ENCODE data around the gene SEMA5A. TPM values are rescaled to one million over a fixed set of nuclear protein-coding genes. Genes with fewer than 3 reads are reported as not detected.

SEMA5A gene
- total RNA-seq, 1 donor from 2014 or later, result 13.7 TPM

DNA sequence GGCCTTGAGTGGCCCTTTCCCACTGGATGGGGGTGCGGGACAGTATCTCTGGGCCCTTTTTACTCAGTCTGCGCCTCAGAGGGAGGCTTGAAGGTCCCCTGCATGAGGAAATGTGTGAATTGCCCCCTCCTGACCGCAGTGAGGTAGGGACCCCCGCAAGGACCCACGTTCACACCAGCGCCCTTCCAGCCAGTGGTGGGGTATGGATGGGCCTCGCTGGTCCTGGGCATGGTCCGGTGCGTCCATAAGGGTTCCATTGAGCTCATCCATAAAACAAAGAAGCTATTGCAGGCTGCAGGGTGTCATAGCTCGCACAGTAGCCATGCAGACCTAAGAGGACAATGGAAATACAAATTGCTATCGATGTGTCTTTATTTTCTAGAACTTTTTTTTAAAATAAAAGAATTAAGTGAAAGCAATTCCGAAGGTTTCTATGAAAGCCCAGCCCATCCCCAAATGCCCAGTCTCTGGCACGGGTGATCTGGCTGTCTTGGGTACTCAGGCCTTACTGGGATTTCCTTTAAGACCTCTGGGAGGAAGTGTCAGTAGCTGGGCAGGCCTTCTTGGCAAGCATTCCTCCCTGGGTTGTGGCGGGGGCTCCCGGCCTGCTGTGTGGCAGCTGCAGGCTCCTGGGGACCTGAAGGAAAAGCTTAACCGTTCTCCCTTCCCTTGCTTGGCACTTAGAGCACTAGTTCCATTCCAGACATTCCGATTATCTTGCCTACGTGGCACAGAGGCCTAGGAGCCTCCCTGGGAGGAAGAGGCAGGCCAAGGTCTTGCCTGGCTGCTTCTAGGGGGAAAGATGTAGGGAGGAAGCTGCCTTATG, 1.5 kb upstream of the SEMA5A start:
- peak; percentile 67 for DNase-seq (ENCODE audit: low read depth)

DNA sequence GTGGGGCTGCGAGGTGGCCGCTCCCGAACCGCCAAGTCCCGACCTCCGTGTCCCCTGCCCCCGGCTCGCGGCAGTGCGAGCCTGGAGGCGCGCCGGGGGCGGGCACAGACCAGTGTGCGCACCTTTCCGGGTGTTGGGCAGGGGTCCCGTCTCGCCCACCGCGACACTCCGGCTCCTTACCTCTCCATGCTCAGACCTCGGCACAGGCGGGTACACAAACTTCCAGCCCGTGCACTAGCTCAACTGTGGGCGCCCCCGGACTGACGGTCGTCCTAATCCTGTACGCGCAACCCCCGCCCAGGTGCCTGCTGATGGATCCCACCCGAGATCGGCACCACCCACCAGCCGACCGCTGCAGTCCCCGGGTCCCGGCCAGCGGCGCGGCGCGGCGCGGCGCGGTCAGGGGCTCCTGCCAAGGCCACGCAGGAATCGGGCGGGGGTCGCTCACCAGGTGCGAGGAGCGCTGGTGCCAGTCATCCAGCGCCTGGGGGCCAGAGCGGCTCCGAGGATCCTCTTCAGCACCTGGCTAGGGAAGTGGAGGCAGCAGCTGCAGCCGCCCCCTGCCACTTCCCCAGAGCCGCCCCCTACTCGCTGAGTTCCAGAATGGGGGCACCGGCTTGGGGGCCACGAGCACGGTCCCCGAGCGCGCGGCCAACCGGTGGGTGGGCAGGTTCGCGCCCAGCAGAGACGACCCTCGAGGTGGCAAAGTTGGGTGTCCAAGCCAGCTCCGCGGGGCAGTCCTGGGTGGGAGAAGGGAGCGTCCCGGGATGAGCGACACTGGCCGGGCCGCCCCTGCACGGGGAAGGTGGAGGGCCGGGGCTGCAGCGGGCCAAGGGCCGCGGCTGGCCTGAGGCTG, 511 bp downstream of the SEMA5A start:
- no peak for DNase-seq (ENCODE audit: low read depth)

DNA sequence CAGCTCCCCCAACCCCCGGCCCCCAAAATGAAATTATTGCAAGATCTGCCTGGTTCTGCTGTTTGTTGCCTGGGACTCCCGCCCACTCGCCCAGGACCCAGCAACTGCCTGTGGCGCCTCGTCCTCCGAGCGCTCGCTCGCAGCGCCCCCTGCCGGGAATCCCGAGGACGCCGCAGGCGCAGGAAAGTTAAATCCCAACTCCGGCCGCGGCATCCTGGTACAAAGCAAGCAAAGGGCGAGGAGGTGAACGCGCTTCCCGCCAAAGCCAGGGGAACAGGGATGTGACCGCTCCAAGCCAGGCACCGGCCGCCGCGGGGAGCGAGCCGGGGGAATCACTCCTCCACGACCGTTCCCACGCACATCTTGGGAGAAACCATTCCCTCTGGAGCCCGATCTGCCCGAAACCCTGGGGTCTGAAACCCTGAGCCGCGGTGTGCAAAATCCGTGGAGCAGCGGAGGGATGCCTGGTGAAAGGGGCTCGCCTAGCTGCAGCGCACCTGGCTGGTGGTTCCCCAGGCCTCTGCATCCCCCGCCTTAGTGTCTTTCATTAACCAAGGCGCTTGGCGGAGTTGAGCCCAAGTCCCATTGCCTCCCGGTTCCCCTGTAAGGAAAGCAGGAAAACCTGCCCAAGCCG, 1.3 kb downstream of the SEMA5A start:
- DNase-seq (ENCODE audit: low read depth), result peak; percentile 51

DNA sequence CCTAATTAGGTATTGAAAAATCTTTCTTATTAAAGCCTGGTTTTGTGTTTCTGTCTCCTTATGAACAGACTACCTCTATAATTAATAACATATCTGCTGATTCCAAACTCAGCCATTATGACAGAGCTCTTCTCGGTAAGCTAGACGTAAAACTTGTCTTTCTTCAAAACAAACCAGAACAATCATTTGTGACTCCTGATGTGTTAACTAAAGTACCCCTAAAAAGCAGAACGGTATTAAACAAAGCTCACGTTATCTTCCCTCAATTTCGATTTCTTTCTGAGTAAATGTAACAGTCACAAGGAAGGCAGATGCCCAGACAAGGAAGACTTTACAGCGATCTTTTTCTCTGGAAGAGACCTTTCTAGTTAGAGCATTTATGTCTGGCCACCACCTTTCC, 1.8 kb downstream of the SEMA5A start:
- no peak for DNase-seq (ENCODE audit: low read depth)

DNA sequence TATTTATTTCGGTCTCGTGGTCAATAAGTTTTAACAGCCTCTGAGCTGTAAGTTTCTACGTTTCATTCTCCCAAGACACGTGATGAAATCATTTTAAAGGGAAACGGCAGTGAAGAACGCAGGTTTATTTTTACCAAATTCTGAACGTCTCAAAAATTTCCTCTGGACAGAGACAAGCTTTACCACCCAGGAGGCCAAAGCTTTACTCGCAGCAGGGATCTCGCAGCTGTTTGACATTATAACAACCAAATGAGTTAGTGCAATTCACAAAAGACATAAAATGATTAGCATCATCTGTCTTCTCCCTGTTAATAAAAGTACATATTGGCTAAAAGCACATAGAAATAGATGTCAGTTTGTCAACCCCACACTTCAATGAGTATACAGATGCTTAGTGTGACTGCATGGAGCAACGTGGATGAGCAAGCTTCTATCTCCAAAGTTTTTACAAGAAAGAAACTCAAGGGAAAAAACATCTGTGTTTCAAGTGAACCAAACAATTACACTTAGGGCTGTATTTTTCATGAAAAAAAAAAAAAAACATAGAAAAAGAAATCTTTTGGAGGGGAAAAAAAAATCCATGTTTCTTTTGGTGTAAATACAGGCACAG, 2.5 kb downstream of the SEMA5A start:
- no peak for DNase-seq (ENCODE audit: low read depth)

DNA sequence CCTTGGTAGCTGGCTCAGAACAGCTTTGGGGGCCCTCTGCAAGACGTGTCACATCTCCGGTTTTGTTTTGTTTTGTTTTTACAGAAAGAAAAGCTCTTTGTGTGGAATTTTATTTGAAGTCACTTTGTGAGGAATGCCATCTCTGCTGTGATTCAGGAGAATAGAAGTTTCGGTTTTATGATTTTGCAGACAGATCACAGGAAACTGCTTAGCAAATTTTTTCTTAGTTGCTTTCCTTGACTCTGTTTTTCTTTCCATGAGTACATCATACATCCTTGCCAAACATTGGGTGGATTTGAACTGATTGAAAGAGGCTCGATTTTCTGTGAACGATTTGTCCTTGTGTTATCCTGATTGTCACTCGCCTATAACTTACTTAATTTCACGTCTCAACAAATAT, 5.1 kb downstream of the SEMA5A start:
- DNase-seq (ENCODE audit: low read depth), result no peak

- DNase-seq (ENCODE audit: low read depth), result no peak
Observed at GRCh38 chr5:9538504-9538903, 7.4 kb downstream of the SEMA5A start.

DNA sequence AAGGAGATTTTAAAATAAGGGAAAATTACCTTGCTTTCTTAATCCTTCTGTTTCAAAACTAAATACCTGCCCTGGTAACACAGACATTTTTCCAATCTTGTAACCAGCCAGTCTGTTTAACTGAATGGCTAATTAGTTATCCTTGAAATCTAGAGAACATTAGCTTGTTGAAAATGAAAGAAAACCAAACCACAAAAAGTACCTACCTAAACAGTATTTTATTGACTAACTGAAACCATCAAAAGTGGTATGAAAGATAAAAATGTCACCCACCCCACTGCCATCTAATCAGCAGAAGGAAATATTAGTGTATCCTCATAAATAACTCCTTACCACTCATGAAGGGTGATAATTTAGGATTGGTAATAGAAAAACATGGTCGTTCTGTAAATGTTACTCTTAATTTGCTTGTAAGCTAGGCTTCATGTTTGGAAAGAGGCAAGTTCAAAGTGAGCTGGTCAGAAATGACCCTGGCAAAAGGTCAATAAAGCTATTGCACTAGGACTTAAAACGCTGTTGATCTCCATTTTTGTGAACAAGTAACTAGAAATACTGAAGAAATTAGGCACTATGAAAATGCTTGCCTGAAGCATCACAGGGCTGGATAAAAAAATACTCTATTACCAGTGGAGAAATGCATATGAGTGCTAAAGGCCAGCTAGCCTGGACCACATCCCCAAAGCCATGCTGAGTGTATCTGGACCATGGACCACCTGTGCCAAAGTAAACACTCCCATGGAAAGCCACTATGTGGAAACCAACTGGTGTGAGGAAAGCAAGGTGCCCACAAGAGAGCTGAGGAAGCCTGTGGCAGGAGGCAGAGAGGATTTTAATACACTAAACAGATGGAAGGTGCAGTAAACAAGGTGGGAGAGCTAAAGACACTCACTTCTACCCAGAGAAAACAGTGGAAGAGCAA, 8.4 kb downstream of the SEMA5A start:
- DNase-seq (ENCODE audit: low read depth), result no peak

DNA sequence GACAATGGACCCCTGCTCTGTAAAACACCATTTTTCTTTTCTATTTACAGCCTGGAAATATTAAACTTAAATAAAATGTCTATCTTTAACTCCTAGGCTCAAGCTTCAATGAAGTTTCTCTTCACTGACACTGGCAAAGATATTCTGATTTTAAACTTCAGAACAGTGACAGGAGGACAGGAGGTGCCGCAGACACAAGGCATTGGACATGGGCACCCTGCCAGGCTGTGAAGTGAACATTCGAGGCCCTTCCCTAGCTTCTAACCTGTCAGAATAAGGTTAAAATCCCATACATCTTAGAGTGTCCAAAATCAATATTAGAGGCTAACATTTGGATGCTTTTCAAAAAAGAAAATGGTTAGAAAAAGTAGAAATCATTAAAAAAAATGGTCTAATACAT, 9.2 kb downstream of the SEMA5A start:
- no peak for DNase-seq (ENCODE audit: low read depth)

- DNase-seq (ENCODE audit: low read depth), result no peak
Observed at GRCh38 chr5:9534881-9535517, 10.9 kb downstream of the SEMA5A start.

DNA sequence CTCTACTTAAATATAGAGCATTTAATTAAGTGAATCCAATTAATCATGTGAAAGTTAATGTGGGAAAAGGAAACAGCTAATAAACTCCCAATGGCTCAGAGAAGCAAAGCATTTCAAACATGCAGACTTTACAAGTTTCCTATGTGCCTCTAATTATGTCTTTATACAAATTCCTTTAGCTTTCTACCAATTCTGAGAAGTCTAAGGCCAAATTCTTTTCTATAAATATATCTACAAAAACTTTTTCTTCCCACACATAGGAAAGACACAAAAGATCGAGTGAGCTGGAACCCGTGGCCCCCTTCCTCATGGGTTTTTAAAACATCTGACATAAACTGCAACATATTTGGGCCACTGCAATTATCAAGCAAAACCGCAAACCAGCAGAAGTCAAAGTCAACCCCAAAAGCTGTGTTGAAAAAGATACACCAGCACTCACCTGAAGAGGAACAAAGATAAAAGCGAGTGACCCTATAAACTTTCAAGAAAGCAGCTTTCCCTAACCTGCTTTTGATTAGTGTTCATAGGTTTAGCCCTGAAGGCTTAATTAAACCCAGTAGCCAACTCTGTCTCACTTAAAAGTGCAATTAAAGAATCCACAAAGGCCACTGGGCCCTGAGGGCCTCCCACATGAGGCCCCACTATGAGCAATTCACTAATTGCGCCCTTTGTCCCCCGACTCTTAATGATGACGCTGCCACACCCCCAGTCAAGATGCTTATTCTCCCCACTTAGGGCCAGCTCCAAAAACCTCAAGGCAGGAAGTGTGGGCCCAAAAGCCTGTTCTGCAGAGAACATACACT, 12.1 kb downstream of the SEMA5A start:
- DNase-seq (ENCODE audit: low read depth), result no peak

DNA sequence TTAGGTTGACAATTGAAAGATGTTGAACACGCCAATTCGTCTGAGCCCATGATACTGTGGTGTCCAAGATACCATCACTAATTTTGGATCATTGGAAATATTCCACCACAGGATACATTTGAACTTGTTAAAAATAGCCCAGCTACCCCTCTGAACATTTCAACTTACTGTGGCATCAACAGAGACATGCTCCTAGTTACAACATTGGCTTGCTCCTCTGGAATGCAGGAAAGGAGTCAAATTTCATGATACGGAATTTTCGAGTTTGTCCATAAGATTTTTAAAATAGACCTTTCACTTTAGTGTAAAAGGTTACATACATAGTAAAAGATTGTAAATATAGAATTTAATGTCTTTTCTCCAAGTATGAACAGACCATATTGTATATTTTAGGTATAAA, 12.8 kb downstream of the SEMA5A start:
- DNase-seq (ENCODE audit: low read depth), result no peak

DNA sequence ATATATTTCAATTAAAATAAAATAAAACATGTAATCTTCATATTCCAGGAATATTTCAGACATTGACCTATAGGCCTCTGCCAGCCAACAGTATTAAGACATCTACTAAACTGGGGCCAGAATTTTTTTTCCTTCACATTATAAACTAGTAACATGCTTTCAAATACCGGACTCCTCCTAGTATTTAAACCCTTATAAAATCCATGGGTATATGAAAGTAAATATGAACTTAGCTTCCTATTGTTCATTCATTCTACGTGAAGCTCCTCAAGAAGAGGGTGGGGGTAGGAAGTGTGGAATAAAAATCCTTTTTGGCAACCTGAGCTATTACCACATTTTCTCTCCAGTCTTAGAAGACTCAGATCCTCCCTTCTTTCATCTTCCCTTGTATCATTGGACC, 16.4 kb downstream of the SEMA5A start:
- no peak for DNase-seq (ENCODE audit: low read depth)

DNA sequence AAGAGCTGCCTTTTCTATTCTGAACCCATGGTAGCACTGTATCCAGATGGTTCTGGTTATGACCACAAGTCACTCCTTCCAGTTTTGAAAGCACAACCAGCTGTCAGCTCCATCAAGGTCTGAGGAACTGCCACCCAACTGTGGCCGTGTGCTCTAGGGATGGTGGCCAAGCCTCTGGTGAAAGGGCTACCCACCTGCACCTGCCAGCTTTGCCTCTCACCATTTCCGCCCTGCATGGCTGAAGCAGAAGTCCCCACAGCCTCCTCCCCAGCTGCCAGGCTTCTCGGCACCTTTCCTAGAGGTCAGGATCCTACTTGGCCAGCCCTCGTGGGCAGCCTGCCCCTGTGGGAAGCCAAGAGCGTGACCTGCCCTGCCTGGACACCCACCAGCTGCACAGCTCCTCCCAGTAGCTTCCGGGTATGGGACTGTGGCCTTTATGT, 16.8 kb downstream of the SEMA5A start:
- DNase-seq (ENCODE audit: low read depth), result no peak

GRCh38 chr5:9524941-9525340, 20.9 kb downstream of the SEMA5A start:
- DNase-seq (ENCODE audit: low read depth), result no peak

DNA sequence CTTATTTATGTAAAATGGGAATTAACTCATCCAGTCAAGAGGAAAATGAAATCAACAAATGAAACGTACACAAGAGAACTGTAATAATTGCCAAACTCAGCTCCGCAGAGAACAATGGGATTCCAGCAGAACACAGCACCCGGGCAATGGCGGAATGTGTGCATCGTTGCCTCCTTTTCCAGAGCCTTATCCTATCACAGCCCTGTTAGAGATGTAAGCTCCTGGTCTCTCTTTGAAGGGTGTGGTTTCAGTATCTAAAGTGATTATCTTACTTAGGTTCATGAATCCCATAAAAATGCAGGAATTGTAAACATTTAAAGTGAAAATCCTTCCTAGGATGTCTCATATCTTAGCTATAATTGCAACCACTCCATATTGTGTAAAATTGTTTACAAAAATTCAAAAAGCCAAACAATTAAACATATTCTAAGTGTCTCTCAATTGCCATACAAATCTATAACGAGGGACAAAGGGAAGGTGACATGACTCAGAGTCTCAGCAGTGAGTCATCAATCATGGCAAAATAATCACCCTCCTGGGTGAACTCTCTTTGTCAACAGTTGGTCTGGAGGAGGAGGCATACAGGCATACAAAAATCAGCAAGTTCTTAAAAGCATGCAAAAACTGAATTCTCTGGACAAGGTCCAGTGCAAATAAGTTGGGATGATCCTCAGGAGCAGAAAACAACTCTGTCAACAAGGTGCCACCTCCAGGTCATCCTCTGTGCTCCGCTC, 22.6 kb downstream of the SEMA5A start:
- peak; percentile 75 for DNase-seq (ENCODE audit: low read depth)

GRCh38 chr5:9519537-9519936, 26.3 kb downstream of the SEMA5A start:
- DNase-seq (ENCODE audit: low read depth), result peak; percentile 94

GRCh38 chr5:9516591-9516990, 29.3 kb downstream of the SEMA5A start:
- DNase-seq (ENCODE audit: low read depth), result no peak

DNA sequence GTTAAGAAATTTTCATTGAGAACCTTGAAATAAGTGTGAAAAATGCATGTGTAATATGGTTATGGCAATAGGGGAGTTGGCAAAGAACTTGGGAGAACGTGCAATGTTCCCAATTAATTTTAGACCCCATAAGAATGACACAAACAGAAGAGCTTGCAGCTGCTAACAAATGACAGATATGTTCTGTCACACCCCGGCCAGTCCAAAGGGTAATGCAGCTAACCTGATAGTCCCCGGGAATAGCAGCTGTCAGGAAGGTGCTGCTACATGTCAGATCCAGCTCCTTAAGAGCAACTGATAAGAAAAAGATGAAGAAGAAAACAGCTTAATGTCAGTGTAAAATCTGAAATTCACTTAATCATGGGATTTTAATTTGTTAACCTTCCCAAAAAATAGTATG, 30.4 kb downstream of the SEMA5A start:
- no peak for DNase-seq (ENCODE audit: low read depth)
